Thyroid gland (tissue), 4 donors: ENCODE results near the gene ZKSCAN3. TPM values are rescaled to one million over a fixed set of nuclear protein-coding genes. Genes with fewer than 3 reads are reported as not detected.
A peak's percentile ranks its signal among the peaks of the same experiment; 100 is the strongest.

Experiments
- DNase-seq, 2 donors: peaks; one replicate each; pipeline ENCODE4 v3.0.0-alpha.2; 2019
- H3K27ac ChIP-seq, 3 donors: fragments of 200-600 bp; sonication (generic); 1 replicate in 2 of 3; 2 replicates in 1 of 3; pipeline ENCODE4 v1.5.1; 2016 to 2019; ENCODE audit warnings: mild to moderate bottlenecking in 1 of 3, moderate library complexity in 1 of 3
- H3K27me3 ChIP-seq: fragments of 200-600 bp; sonication (generic); one replicate; pipeline ENCODE4 v1.5.1; 2019
- H3K36me3 ChIP-seq, 2 donors: fragments of 200-600 bp; sonication (generic); one replicate each; pipeline ENCODE4 v1.5.1; 2016 to 2019
- H3K4me1 ChIP-seq, 2 donors: fragments of 200-600 bp; sonication (generic); one replicate each; pipeline ENCODE4 v1.5.1; 2017 to 2019
- H3K4me3 ChIP-seq, 3 donors: fragments of 200-600 bp; sonication (generic); replicated peaks in 1 of 3; 1 replicate in 2 of 3; 2 replicates in 1 of 3; pipeline ENCODE4 v1.5.1; 2016; ENCODE audit warnings: mild to moderate bottlenecking in 1 of 3
- H3K9me3 ChIP-seq: fragments of 200-600 bp; sonication (generic); one replicate; pipeline ENCODE4 v1.5.1; 2017
- POLR2A ChIP-seq, 2 donors: fragments of 450-650 bp; IDR thresholded peaks; one replicate each; pipeline ENCODE4 v1.6.1; 2017; ENCODE audit warnings: antibody characterized with exemption in 2 of 2, mild to moderate bottlenecking in 2 of 2, moderate library complexity in 1 of 2
- WGBS, 2 donors: methylation state at CpG; one replicate each; pipeline ENCODE4 v1.1.5; 2017; 5-methylcytosine and 5-hydroxymethylcytosine counted together
- intact Hi-C: fragments of 100-400 bp; cut with DNase I; formaldehyde crosslinking; loops from one replicate; pipeline ENCODE4 v1.15.1; 2023
- total RNA-seq, 4 donors: library from RNA; depleted of rRNA; stranded (reverse); fragments of >200 nt; gene quantifications; one replicate each; pipeline ENCODE4 v1.2.3, GENCODE V29; 2016
- TF ChIP-seq, protein P1 (sequence below), 6 experiments: fragments of 200-600 bp in 3 of 6; fragments of 450-650 bp in 3 of 6; sonication (generic) in 3 of 6; IDR thresholded peaks; one replicate each; pipeline ENCODE4 v1.5.1; 2016 to 2019; ENCODE audit warnings: antibody characterized with exemption in 6 of 6, mild to moderate bottlenecking in 2 of 6, inconsistent platforms in 1 of 6, moderate library complexity in 1 of 6

The ZKSCAN3 gene
- total RNA-seq, 4 donors from 2014 or later = 7.0 to 10.5 (median 8.6) TPM

DNA sequence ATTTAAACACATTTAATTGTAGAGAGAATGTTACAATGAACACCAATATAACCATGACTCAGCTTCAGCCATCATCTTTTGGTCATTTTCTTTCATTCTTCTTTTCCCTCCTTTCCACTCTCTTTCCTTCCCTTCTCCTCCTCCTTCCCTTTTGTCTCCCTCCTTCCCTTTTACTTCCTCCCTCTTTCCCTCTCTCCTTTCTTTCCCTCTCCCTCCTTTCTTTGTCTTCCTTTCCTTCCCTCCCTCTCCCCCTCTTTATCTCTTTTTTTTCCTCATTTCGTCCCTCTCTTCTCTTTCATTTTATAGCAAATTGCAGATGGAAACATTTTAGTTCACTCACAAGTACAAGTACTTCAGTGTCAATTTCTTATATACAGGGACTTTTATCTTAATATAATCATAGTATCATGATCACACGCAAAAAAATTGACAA is 1.8 kb downstream of the ZKSCAN3 start:
- no peak for TF ChIP-seq POLR2A (IDR thresholded peaks at IDR 0.05)
- TF ChIP-seq, protein P1, sequence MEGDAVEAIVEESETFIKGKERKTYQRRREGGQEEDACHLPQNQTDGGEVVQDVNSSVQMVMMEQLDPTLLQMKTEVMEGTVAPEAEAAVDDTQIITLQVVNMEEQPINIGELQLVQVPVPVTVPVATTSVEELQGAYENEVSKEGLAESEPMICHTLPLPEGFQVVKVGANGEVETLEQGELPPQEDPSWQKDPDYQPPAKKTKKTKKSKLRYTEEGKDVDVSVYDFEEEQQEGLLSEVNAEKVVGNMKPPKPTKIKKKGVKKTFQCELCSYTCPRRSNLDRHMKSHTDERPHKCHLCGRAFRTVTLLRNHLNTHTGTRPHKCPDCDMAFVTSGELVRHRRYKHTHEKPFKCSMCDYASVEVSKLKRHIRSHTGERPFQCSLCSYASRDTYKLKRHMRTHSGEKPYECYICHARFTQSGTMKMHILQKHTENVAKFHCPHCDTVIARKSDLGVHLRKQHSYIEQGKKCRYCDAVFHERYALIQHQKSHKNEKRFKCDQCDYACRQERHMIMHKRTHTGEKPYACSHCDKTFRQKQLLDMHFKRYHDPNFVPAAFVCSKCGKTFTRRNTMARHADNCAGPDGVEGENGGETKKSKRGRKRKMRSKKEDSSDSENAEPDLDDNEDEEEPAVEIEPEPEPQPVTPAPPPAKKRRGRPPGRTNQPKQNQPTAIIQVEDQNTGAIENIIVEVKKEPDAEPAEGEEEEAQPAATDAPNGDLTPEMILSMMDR (IDR thresholded peaks at IDR 0.05) = no peak
- Histone ChIP-seq H3K4me1 (peaks cover 8 to 30% of the 10 kb centered on the region in 2 donors), H3K36me3 (no peaks in the 10 kb centered on the region), H3K27ac (no peak overlapping the region), H3K27me3 (no peaks in the 10 kb centered on the region), H3K9me3 (no peaks in the 10 kb centered on the region), H3K4me3 (no peak overlapping the region)
- intact Hi-C loops = loop anchor here (10.0 kb wide), 1 partner anchor 87 kb away; the partner anchor contains the start of gene ZSCAN26
- DNase-seq = no peak
- WGBS, 2 donors = 77% methylated on average over 2 of the region's 2 CpGs

DNA sequence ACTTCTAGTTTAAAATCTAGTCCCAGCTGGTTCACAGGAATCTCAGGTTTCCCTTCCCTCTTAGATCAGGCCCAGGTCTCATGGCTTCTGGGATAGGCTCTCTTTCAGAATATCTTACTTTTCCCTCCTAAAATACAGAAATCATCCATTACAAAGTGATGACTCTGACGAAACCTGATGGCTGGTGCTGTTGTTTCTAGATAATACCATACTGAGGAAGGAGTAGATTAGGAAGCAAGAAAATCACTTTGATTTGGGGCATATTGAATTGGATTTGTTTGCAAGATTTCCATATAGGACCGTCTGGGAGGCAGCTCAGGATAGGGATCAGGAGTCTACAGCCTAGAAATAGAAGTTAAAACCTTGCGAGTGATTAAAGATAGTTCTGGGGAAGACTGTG is 3.6 kb downstream of the ZKSCAN3 start:
- no peak for TF ChIP-seq POLR2A (IDR thresholded peaks at IDR 0.05)
- TF ChIP-seq, protein P1 (IDR thresholded peaks at IDR 0.05) = no peak
- DNase-seq = no peak
- intact Hi-C loops = loop anchor here (10.0 kb wide), 1 partner anchor 89 kb away; the partner anchor contains the start of gene ZSCAN26
- 91 to 93% methylated on average over 3 of the region's 3 CpGs for WGBS, 2 donors
- Histone ChIP-seq H3K27ac (peak overlapping the region in 2 of 3 donors; percentile 23 to 91), H3K9me3 (no peaks in the 10 kb centered on the region), H3K4me3 (peak overlapping the region in 1 of 3 donors; percentile 13), H3K27me3 (no peaks in the 10 kb centered on the region), H3K36me3 (no peaks in the 10 kb centered on the region), H3K4me1 (peaks cover 8 to 33% of the 10 kb centered on the region in 2 donors)

DNA sequence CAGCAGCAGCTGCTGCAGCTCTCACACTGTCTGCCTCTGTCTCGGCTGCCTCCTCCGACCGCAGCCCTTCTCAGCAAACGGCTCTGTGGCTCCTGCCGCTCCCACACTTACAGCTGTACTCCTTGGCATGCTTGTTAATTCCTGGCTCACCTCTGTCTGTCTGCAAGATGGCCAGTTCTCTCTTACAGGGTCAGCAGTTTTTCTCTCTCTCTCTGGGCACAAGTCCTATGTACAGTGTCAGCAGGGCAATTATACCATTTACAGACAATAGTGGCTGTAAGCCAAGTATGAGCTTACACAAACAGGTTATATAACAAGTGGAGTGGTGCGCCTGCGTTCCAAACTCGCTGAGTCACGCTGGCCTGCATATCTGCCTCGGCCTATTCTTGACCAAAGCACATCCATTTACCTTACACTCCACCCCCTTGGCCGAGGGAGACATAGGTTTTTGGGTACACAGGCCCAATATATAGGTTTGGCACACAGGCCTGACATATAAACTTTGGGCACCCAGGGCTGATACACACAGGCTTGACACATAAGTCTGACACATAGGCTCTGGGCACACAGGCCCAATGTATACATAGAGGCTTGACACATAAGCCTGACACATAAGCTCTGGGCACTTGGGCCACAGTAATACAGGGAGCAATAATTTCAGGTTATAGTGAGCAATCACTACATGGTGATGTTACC is 4.4 kb downstream of the ZKSCAN3 start:
- intact Hi-C loops = loop anchor here (10.0 kb wide), 1 partner anchor 89 kb away; the partner anchor contains the start of gene ZSCAN26
- peak in 1 of 2 donors; percentile 34 for TF ChIP-seq POLR2A (IDR thresholded peaks at IDR 0.05)
- TF ChIP-seq, protein P1 (IDR thresholded peaks at IDR 0.05) = no peak
- H3K4me3 ChIP-seq = peak overlapping the region in 1 of 3 donors; percentile 13
- H3K27ac ChIP-seq = peak overlapping the region; percentile 3 to 91 (median 91)
- DNase-seq = peak; percentile 27 to 51
- no peaks in the 10 kb centered on the region for H3K36me3 ChIP-seq
- no peaks in the 10 kb centered on the region for H3K27me3 ChIP-seq
- WGBS, 2 donors = 61 to 62% methylated on average over 11 of the region's 11 CpGs
- peaks cover 8 to 33% of the 10 kb centered on the region in 2 donors for H3K4me1 ChIP-seq
- H3K9me3 ChIP-seq = no peaks in the 10 kb centered on the region

DNA sequence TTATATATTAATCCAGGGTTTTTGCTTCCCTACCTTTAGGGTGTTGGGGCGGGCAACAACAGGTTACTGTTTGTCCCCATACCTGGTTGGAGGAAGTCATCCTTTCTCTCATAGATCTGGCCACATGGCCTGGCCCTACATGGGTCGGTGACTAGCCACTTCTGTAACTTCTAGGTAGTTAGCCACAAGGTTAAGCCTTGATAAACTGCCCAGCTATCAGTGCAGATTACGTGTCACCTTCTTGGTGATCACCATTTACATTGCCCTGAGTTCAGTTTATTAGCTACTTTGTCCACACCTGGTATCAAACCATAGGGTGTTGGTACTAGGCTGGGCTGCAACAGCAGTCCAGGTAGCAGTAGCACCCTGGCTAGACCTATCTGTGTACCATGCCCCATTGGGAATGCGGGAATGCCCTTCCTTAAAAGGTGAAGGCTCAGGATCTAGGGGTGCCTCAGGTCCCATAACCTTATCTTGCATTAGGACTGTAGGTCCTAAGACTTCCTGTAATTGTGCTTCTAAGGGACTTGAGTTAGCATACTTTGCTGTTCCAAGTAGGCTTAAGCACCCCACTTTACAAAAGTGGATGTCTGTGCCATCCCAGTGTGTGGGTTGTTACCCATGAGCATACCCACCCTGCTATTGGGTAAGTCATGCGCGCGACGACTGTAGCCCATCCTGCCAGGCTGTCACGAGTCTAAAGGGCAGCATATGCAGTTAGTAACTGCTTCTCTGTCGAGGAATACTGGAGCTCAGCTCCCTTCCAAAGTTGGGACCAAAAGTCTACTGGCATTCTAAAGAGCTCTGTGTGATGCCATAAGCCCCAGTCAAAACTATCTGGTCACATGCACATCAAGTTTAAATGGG is 5.2 kb downstream of the ZKSCAN3 start:
- DNase-seq = no peak
- 87 to 89% methylated on average over 9 to 10 of the region's 10 CpGs for WGBS, 2 donors
- Histone ChIP-seq H3K27me3 (no peaks in the 10 kb centered on the region), H3K36me3 (no peaks in the 10 kb centered on the region), H3K4me1 (peaks cover 8 to 33% of the 10 kb centered on the region in 2 donors), H3K4me3 (peak overlapping the region in 1 of 3 donors; percentile 49), H3K27ac (peak overlapping the region; percentile 3 to 91 (median 91)), H3K9me3 (no peaks in the 10 kb centered on the region)
- intact Hi-C loops = loop anchor here (5.0 to 10.0 kb wide), 2 partner anchors 90 to 228 kb away; partner anchors contain the start of gene ZSCAN26
- TF ChIP-seq POLR2A (IDR thresholded peaks at IDR 0.05) = no peak
- TF ChIP-seq, protein P1 (IDR thresholded peaks at IDR 0.05) = no peak
